ENCODE measurements around the gene INTS11. TPM values are rescaled to one million over a fixed set of nuclear protein-coding genes. Genes with fewer than 3 reads are reported as not detected.
A peak's percentile ranks its signal among the peaks of the same experiment; 100 is the strongest.

The INTS11 gene
- total RNA-seq, 1 donor from 2014 or later, result 111 TPM

GRCh38 chr1:1332774-1333480 is 8.5 kb upstream of the INTS11 start:
- ATAC-seq, result peak; percentile 3

DNA sequence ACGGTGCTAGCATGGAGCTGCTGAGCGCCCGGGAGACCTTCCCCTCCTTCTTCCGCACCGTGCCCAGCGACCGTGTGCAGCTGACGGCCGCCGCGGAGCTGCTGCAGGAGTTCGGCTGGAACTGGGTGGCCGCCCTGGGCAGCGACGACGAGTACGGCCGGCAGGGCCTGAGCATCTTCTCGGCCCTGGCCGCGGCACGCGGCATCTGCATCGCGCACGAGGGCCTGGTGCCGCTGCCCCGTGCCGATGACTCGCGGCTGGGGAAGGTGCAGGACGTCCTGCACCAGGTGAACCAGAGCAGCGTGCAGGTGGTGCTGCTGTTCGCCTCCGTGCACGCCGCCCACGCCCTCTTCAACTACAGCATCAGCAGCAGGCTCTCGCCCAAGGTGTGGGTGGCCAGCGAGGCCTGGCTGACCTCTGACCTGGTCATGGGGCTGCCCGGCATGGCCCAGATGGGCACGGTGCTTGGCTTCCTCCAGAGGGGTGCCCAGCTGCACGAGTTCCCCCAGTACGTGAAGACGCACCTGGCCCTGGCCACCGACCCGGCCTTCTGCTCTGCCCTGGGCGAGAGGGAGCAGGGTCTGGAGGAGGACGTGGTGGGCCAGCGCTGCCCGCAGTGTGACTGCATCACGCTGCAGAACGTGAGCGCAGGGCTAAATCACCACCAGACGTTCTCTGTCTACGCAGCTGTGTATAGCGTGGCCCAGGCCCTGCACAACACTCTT is 7.7 kb upstream of the INTS11 start:
- DNase-seq (ENCODE audit: low spot score) (no peak), ATAC-seq (no peak)
- intact Hi-C loops (cut with DNase I), result no loop called here

More at GRCh38 chr1:1332774-1333480, 8.5 kb upstream of the INTS11 start:
- DNase-seq (ENCODE audit: low spot score), result no peak
- intact Hi-C loops (cut with DNase I), result no loop called here

GRCh38 chr1:1331068-1331965 is 6.9 kb upstream of the INTS11 start, which contains the start of gene TAS1R3:
Gene TAS1R3 (plus strand): TSS chr1:1331280. CDS start chr1:1331346, 66 bp downstream.
- ATAC-seq (no peak), DNase-seq (ENCODE audit: low spot score) (no peak)
- intact Hi-C loops (cut with DNase I), result no loop called here

DNA sequence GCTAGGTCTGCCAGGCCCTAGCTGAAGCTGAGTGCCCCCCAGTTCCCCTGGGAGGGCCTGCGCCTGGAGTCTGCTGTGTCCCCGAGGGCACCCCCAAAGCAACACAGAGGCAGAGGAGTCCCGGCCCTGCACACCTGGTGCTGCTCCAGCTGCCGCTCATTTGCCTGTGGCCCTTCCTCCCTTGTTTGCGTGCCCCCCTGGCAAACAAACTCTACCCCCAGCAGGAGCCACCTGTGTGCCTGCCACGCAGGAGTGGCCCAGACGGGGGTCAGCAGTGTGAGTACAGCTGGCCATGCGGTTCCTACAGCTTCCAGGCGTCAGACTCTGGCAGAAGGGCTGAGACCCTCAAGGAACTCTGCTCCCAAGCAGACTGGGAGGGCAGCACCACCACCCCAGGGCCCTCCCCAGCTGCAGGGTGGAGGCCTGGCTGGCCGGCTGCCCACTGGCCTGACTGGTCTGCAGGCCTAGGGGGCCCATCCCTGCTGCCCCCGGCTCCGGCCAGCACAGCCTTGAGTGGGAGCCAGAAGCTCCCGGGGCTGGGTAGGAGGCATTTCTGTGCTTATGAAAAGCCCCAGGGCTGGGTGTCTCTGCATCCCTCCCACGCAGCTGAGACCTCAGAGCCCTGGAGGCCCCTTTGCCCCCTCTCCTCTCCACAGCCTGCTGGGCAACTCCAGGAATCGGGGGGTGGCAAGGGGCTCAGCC is 6.1 kb upstream of the INTS11 start:
- intact Hi-C loops (cut with DNase I), result no loop called here
- ATAC-seq, result no peak
- DNase-seq (ENCODE audit: low spot score), result no peak

DNA sequence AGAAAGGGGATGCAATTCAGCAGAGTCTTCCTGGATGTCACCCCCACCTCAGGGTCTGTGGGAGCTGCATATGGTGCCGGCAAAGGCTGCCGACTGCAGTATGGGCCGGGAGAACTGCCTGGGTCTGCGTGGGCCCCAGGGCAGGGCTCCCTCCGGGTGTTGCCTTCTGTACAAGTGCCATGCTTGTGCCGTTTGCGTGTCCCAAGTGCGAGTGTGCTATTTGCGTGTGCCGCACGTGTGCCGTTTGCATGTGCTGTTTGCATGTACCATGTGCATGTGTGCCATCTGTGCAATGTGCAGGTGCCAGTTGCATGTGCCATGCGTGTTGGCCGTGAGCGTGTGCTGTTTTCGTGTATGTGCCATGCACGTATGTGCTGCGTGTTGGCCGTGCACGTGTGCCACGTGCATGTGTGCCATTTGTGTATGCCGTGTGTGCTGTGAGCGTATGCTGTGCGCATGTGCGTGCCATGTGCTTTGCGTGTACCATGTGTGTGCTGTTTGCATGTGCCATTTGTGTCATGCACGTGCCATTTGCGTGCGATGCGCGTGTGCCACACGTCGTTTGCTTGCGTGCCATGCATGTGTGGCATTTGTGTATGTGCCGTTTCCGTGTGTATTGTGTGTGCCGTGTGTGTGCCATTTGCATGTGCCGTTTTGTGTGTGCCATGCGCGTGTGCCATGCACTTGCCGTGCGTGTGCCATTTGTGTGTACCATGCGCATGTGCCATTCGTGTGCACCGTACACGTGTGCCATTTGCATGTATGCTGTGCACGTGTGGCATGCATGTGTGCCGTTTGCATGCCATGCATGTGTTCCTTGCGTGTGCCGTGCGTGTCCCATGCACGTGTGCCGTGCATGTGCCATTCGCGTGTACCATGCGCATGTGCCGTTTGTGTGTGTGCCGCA is 5.1 kb upstream of the INTS11 start:
- DNase-seq (ENCODE audit: low spot score), result no peak
- intact Hi-C loops (cut with DNase I), result no loop called here
- no peak for ATAC-seq

- DNase-seq (ENCODE audit: low spot score), result no peak
- no peak for ATAC-seq
- intact Hi-C loops (cut with DNase I), result no loop called here
Measured at GRCh38 chr1:1328254-1328653, 3.8 kb upstream of the INTS11 start.

DNA sequence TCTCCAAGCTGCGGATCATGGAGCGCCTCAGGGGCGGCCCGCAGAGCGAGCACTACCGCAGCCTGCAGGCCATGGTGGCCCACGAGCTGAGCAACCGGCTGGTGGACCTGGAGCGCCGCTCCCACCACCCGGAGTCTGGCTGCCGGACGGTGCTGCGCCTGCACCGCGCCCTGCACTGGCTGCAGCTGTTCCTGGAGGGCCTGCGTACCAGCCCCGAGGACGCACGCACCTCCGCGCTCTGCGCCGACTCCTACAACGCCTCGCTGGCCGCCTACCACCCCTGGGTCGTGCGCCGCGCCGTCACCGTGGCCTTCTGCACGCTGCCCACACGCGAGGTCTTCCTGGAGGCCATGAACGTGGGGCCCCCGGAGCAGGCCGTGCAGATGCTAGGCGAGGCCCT is 2.8 kb upstream of the INTS11 start:
- ATAC-seq (no peak), DNase-seq (ENCODE audit: low spot score) (no peak)
- intact Hi-C loops (cut with DNase I), result no loop called here

- ATAC-seq (no peak), DNase-seq (ENCODE audit: low spot score) (no peak)
- intact Hi-C loops (cut with DNase I), result no loop called here
Measured at GRCh38 chr1:1326075-1326605, 1.7 kb upstream of the INTS11 start.

- ATAC-seq, result no peak
- intact Hi-C loops (cut with DNase I), result no loop called here
- no peak for DNase-seq (ENCODE audit: low spot score)
Measured at GRCh38 chr1:1325288-1326074, 1.0 kb upstream of the INTS11 start.

- intact Hi-C loops (cut with DNase I), result no loop called here
- ATAC-seq, result no peak
Measured at GRCh38 chr1:1324084-1324523, 356 bp downstream of the INTS11 start.

DNA sequence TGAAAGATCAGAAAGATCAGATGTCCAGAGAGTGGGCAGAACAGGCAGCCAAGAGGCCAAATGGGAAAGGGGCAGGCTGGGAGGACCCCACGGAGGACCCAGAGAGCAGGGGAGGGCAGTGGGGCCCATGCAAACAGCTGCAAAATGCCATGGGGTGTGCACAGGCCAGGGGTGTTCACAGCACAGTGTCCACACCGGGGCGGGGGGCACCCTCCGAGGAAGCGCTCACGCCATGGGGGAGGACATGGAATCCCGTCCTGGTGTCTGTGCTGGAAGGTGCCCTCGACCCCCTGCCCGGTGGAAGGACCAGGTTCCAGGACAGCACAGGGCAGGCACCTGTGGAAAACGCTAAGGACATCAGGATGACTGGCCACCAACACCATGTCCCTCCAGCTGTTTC is 1.5 kb downstream of the INTS11 start:
- intact Hi-C loops (cut with DNase I), result no loop called here
- no peak for DNase-seq (ENCODE audit: low spot score)
- ATAC-seq, result no peak

More at GRCh38 chr1:1324084-1324523, 356 bp downstream of the INTS11 start:
- no peak for DNase-seq (ENCODE audit: low spot score)

- intact Hi-C loops (cut with DNase I), result no loop called here
- DNase-seq (ENCODE audit: low spot score) (no peak), ATAC-seq (no peak)
Measured at GRCh38 chr1:1322418-1322817, 2.0 kb downstream of the INTS11 start.

- no peak for ATAC-seq
- intact Hi-C loops (cut with DNase I), result no loop called here
- DNase-seq (ENCODE audit: low spot score), result no peak
Measured at GRCh38 chr1:1321477-1321876, 3.0 kb downstream of the INTS11 start.

- intact Hi-C loops (cut with DNase I), result no loop called here
Measured at GRCh38 chr1:1320666-1321448, 3.6 kb downstream of the INTS11 start.

DNA sequence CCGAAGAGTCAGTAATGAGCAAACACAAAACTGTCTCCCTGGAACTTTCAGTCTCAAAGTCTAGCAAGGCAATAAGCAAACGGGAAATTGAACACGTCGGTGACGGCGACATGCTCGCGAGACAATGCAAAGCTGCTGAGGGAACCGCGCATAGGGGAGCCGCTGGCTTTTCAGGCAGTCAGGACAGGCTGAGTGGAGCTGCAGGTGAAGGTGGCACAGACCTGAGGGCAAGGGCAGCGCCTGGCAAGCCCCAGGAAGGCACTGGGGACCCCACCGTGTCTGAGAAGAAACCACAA is 4.9 kb downstream of the INTS11 start:
- no peak for ATAC-seq
- intact Hi-C loops (cut with DNase I), result no loop called here

More at GRCh38 chr1:1320666-1321448, 3.6 kb downstream of the INTS11 start:
- ATAC-seq (no peak), DNase-seq (ENCODE audit: low spot score) (no peak)

More for the DNA sequence above, 4.9 kb downstream of the INTS11 start:
- DNase-seq (ENCODE audit: low spot score), result no peak
